GM12874 (cell line): ENCODE results near the gene TMEM175.

Experiments used
- CTCF ChIP-seq: IDR thresholded peaks from 2 replicates; pipeline ENCODE4 v1.5.1; 2011; ENCODE audit warnings: low read depth, mild to moderate bottlenecking, control low read depth, low read length, moderate library complexity; ENCODE audit not compliant: insufficient read depth

Gene TMEM175

GRCh38 chr4:970046-970745 lies 37.9 kb downstream of the TMEM175 start:
- TF ChIP-seq CTCF, result no peak

- no peak for TF ChIP-seq CTCF
These were observed 38.7 kb downstream of the TMEM175 start for GRCh38 chr4:970854-971520.

GRCh38 chr4:971666-972500 lies 39.6 kb downstream of the TMEM175 start:
- TF ChIP-seq CTCF, result no peak

GRCh38 chr4:972651-973424 lies 40.6 kb downstream of the TMEM175 start:
- no peak for TF ChIP-seq CTCF

GRCh38 chr4:973431-974397 lies 41.5 kb downstream of the TMEM175 start, which contains the start of gene DGKQ:
TSS of gene DGKQ (minus strand) at chr4:973569. CDS start at chr4:973482, 87 bp downstream.
- TF ChIP-seq CTCF, result no peak

GRCh38 chr4:974668-975067 lies 42.4 kb downstream of the TMEM175 start:
- TF ChIP-seq CTCF, result no peak
